ENCODE results near the gene ZNF766.

GRCh38 chr19:52343548-52343947 lies 74.2 kb downstream of the ZNF766 start:
- TF ChIP-seq CTCF (IDR thresholded peaks at IDR 0.05): peak; percentile 28 to 50 (median 35)
- no peak for TF ChIP-seq EP300 (IDR thresholded peaks at IDR 0.05)
